Stomach smooth muscle (tissue), 2 donors: ENCODE measurements around the gene AGAP1.

Source experiments
- H3K27ac ChIP-seq: one replicate; pipeline ENCODE4 v1.7.0; 2013; ENCODE audit warnings: mild to moderate bottlenecking, low read length, inconsistent platforms
- H3K27me3 ChIP-seq, 2 donors: one replicate each; pipeline ENCODE4 v1.7.0; 2013; ENCODE audit warnings: low read length in 2 of 2; ENCODE audit not compliant: insufficient read depth in 2 of 2, control insufficient read depth in 1 of 2
- H3K36me3 ChIP-seq, 2 donors: one replicate each; pipeline ENCODE4 v1.7.0; 2013; ENCODE audit warnings: low read length in 2 of 2; ENCODE audit not compliant: control insufficient read depth in 2 of 2, insufficient read depth in 2 of 2
- H3K4me1 ChIP-seq: one replicate; pipeline ENCODE4 v1.7.0; 2013; ENCODE audit warnings: low read length; ENCODE audit not compliant: control insufficient read depth, insufficient read depth
- H3K4me3 ChIP-seq, 2 donors: one replicate each; pipeline ENCODE4 v1.7.0; 2013; ENCODE audit warnings: low read length in 2 of 2
- H3K9ac ChIP-seq, 2 donors: one replicate each; pipeline ENCODE4 v1.7.0; 2013; ENCODE audit warnings: low read length in 2 of 2, mild to moderate bottlenecking in 1 of 2
- H3K9me3 ChIP-seq, 2 donors: one replicate each; pipeline ENCODE4 v1.7.0; 2013; ENCODE audit warnings: low read length in 2 of 2; ENCODE audit not compliant: control insufficient read depth in 2 of 2
- donor health status: healthy.
- donor health status: Pancreatic carcinoma.

The AGAP1 gene

GRCh38 chr2:235848055-235848454 is 354.2 kb downstream of the AGAP1 start:
- Histone ChIP-seq H3K9me3 (no peaks in the 10 kb centered on the region), H3K4me3 (no peak overlapping the region), H3K4me1 (no peaks in the 10 kb centered on the region), H3K27ac (no peak overlapping the region), H3K27me3 (no peaks in the 10 kb centered on the region), H3K9ac (no peak overlapping the region), H3K36me3 (peaks cover 0 to 2% of the 10 kb centered on the region in 2 donors)

DNA sequence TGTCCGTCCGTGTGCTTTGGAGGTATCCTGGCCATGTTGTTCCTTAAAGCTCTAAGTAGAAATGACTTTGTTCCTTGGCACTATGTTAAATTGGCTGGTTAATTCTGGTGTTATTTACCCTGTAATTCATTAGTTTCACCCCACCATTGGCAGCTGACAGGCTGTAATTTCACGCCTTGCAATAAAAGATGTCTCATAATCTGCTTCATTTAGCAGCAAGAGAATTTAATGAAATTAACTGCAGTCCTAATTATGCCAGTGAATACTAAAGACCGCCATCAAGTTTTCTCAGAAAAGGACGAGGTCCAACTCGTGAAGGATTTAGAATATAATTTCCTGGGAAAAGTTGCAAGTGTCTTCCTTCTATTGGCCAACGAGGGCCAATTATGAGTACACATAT is 355.1 kb downstream of the AGAP1 start:
- Histone ChIP-seq H3K4me1 (no peaks in the 10 kb centered on the region), H3K27ac (no peak overlapping the region), H3K27me3 (no peaks in the 10 kb centered on the region), H3K9ac (no peak overlapping the region), H3K9me3 (no peaks in the 10 kb centered on the region), H3K36me3 (peaks cover 0 to 2% of the 10 kb centered on the region in 2 donors), H3K4me3 (no peak overlapping the region)

GRCh38 chr2:235849489-235849888 is 355.6 kb downstream of the AGAP1 start:
- Histone ChIP-seq H3K4me3 (no peak overlapping the region), H3K4me1 (no peaks in the 10 kb centered on the region), H3K36me3 (peaks cover 0 to 2% of the 10 kb centered on the region in 2 donors), H3K9me3 (no peaks in the 10 kb centered on the region), H3K9ac (no peak overlapping the region), H3K27ac (no peak overlapping the region), H3K27me3 (no peaks in the 10 kb centered on the region)

DNA sequence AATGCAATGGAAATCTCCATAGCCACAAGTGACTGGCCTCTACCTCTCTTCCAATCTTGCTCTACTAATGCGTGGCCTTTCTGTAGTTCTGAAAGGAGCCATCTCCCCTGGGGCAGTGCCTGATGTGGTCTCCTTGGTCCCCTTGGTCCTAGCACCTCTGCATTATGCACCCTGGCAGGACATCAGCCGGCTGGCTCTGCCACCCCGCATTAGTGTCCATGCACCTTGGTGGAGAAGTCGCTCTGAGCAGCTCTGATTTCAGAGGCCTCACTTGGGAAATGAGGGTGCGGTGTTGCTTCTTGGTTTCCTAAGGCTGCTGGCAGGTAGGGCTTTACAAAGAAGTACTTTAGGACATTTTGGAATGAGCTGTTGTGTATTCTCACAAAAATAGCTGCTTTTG is 356.4 kb downstream of the AGAP1 start:
- no peaks in the 10 kb centered on the region for H3K27me3 ChIP-seq
- H3K9ac ChIP-seq, result no peak overlapping the region
- H3K4me1 ChIP-seq, result no peaks in the 10 kb centered on the region
- peaks cover 0 to 2% of the 10 kb centered on the region in 2 donors for H3K36me3 ChIP-seq
- H3K27ac ChIP-seq, result no peak overlapping the region
- no peaks in the 10 kb centered on the region for H3K9me3 ChIP-seq
- H3K4me3 ChIP-seq, result no peak overlapping the region

GRCh38 chr2:235850771-235851551 is 357.1 kb downstream of the AGAP1 start:
- H3K4me3 ChIP-seq, result no peak overlapping the region
- no peak overlapping the region for H3K9ac ChIP-seq
- no peaks in the 10 kb centered on the region for H3K27me3 ChIP-seq
- no peak overlapping the region for H3K27ac ChIP-seq
- peaks cover 0 to 2% of the 10 kb centered on the region in 2 donors for H3K36me3 ChIP-seq
- H3K4me1 ChIP-seq, result no peaks in the 10 kb centered on the region
- no peaks in the 10 kb centered on the region for H3K9me3 ChIP-seq

GRCh38 chr2:235851828-235852525 is 358.1 kb downstream of the AGAP1 start:
- Histone ChIP-seq H3K4me1 (no peaks in the 10 kb centered on the region), H3K27ac (no peak overlapping the region), H3K4me3 (no peak overlapping the region)

DNA sequence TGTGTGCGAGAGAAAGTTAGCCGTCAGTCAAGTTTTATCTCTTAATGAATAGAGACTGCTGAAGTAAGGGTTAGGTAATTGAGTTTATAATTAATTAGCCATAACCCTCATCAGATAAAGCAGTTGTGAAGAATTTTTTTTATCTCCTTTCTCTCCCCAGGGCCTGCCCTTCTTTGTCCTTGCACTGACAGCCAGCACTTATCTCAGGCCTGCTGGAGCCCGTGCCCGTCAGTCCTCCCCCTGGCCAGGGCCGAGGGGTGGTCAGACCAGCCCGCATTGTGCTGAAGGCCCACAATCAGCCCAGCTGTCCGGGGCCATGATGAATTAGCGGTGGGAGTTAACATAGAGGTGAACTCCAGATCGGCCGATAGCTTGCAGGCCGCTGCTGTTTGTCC is 358.7 kb downstream of the AGAP1 start:
- H3K4me1 ChIP-seq, result no peaks in the 10 kb centered on the region
- no peaks in the 10 kb centered on the region for H3K9me3 ChIP-seq
- H3K36me3 ChIP-seq, result peaks cover 0 to 7% of the 10 kb centered on the region in 2 donors
- no peak overlapping the region for H3K4me3 ChIP-seq
- H3K27me3 ChIP-seq, result no peaks in the 10 kb centered on the region
- no peak overlapping the region for H3K9ac ChIP-seq
- H3K27ac ChIP-seq, result no peak overlapping the region

More at GRCh38 chr2:235851828-235852525, 358.1 kb downstream of the AGAP1 start:
- no peak overlapping the region for H3K9ac ChIP-seq
- H3K9me3 ChIP-seq, result no peaks in the 10 kb centered on the region
- H3K36me3 ChIP-seq, result peaks cover 0 to 7% of the 10 kb centered on the region in 2 donors
- no peaks in the 10 kb centered on the region for H3K27me3 ChIP-seq

- no peaks in the 10 kb centered on the region for H3K4me1 ChIP-seq
- no peaks in the 10 kb centered on the region for H3K27me3 ChIP-seq
- no peaks in the 10 kb centered on the region for H3K9me3 ChIP-seq
- H3K4me3 ChIP-seq, result no peak overlapping the region
- no peak overlapping the region for H3K27ac ChIP-seq
- peaks cover 0 to 6% of the 10 kb centered on the region in 2 donors for H3K36me3 ChIP-seq
- no peak overlapping the region for H3K9ac ChIP-seq
These were observed 360.4 kb downstream of the AGAP1 start for GRCh38 chr2:235854276-235854675.

GRCh38 chr2:235855011-235855410 is 361.2 kb downstream of the AGAP1 start:
- H3K36me3 ChIP-seq, result peaks cover 0 to 6% of the 10 kb centered on the region in 2 donors
- no peak overlapping the region for H3K9ac ChIP-seq

DNA sequence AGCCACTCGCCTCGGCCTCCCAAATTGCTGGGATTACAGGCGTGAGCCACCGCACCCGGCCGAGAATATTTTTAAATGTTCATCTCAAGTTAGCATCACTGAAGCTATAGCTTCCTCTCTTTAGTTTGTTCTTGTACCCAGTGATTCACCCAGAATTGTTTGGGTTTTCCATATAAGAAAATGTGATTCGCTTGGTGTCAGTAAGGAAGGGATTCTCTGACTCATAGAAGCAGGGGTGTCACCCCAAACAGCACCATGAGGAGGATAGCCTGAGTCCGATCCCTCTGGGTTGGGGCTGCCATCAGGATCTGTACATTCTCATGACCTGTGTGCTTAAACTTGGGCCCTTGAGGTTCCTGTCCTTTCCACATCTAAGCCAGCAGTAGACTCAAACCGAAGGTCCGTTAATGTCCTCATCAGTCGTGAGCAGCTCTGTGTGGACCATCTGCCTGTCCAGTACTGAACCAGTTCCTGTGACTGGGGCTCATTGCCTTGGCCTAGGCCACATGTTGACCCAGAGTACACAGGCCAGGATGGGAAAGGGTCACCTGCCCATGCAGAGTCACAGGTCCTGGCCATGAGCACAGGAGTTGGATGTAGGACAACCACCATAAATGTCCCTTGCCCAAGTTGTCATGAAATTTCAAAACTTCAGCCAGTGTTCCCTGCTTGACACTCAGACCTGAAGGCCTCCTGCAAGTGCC is 362.5 kb downstream of the AGAP1 start:
- H3K4me1 ChIP-seq, result no peaks in the 10 kb centered on the region
- no peak overlapping the region for H3K4me3 ChIP-seq

More at GRCh38 chr2:235855011-235855410, 361.2 kb downstream of the AGAP1 start:
- Histone ChIP-seq H3K4me1 (no peaks in the 10 kb centered on the region), H3K4me3 (no peak overlapping the region), H3K27ac (no peak overlapping the region), H3K9me3 (no peaks in the 10 kb centered on the region), H3K27me3 (no peaks in the 10 kb centered on the region)

More for the DNA sequence above, 362.5 kb downstream of the AGAP1 start:
- Histone ChIP-seq H3K27ac (no peak overlapping the region), H3K9ac (no peak overlapping the region), H3K27me3 (no peaks in the 10 kb centered on the region), H3K36me3 (peaks cover 0 to 6% of the 10 kb centered on the region in 2 donors), H3K9me3 (no peaks in the 10 kb centered on the region)
